GM12878 (cell line): ENCODE measurements around the gene DUSP8. TPM values are rescaled to one million over a fixed set of nuclear protein-coding genes. Genes with fewer than 3 reads are reported as not detected.

ENCODE experiments used
- ATAC-seq: fragments of 200-7000 bp; cut with Tn5 transposase; 3 replicates; pipeline ENCODE4 v1.9.1; 2020; ENCODE audit warnings: mild to moderate bottlenecking, moderate library complexity
- BruUV-seq: library from RNA; stranded (reverse); fragments of 400-500 nt; replicated peaks from 2 replicates; lab custom pipeline; 2021; lab: Mats Ljungman, UMichigan
- CTCF ChIA-PET: fragments of 300-600 bp; sonication (Branson Sonifier 250); formaldehyde crosslinking; extraction: SDS; loops from one replicate; lab custom pipeline; 2021; ENCODE audit warnings: inconsistent platforms; lab: Yijun Ruan, JAX
- POLR2A ChIA-PET: fragments of 350-600 bp; formaldehyde crosslinking; extraction: SDS; loops from one replicate; lab custom pipeline; 2021; ENCODE audit warnings: inconsistent platforms; lab: Charles Lee
- RAD21 ChIA-PET: fragments of 300-600 bp; sonication (Branson Sonifier 250); formaldehyde crosslinking; loops from one replicate; lab custom pipeline; 2023; ENCODE audit warnings: antibody characterized with exemption; ENCODE audit not compliant: unreplicated experiment; lab: Charles Lee
- SMC1A ChIA-PET: fragments of 300-600 bp; sonication (Branson Sonifier 250); formaldehyde crosslinking; loops from one replicate; lab custom pipeline; 2023; ENCODE audit not compliant: unreplicated experiment, uncharacterized antibody; lab: Charles Lee
- DNase-seq: peaks from one replicate; pipeline ENCODE4 v3.0.0-alpha.2; 2011; ENCODE audit warnings: low read depth, low spot score
- FAIRE-seq: peaks from 3 replicates; lab custom pipeline; 2011; peaks lifted over from hg19 to GRCh38; lab: Jason Lieb, UNC
- H2AFZ ChIP-seq: 2 replicates; pipeline ENCODE4 v1.6.0; 2011; ENCODE audit warnings: low read depth, low read length, control low read depth; ENCODE audit not compliant: control insufficient read depth
- H3K27ac ChIP-seq: 2 replicates; pipeline ENCODE4 v1.5.1; 2011; ENCODE audit warnings: control low read depth; ENCODE audit not compliant: control insufficient read depth, insufficient read depth
- H3K27me3 ChIP-seq, 2 experiments: replicated peaks in 1 of 2; 2 replicates each; pipeline versions ENCODE4 v1.6.0 to v1.6.1; 2011; ENCODE audit warnings: low read length in 1 of 2; ENCODE audit not compliant: control insufficient read depth in 2 of 2, insufficient read depth in 2 of 2
- H3K36me3 ChIP-seq, 2 experiments: 2 replicates each; pipeline ENCODE4 v1.5.1; 2011; ENCODE audit warnings: low read length in 1 of 2; ENCODE audit not compliant: control insufficient read depth in 2 of 2, insufficient read depth in 2 of 2
- H3K4me1 ChIP-seq: 2 replicates; pipeline ENCODE4 v1.6.1; 2011; ENCODE audit warnings: mild to moderate bottlenecking, low read length, moderate library complexity, mixed read lengths; ENCODE audit not compliant: control insufficient read depth, insufficient read depth
- H3K4me2 ChIP-seq: 2 replicates; pipeline ENCODE4 v1.6.0; 2011; ENCODE audit warnings: control low read depth; ENCODE audit not compliant: control insufficient read depth, insufficient read depth
- H3K4me3 ChIP-seq: fragments of 200-600 bp; sonication (generic); 2 replicates; pipeline ENCODE4 v1.5.1; 2016
- H3K79me2 ChIP-seq: 2 replicates; pipeline ENCODE4 v1.6.0; 2011; ENCODE audit warnings: low read length; ENCODE audit not compliant: control insufficient read depth, insufficient read depth
- H3K9ac ChIP-seq: 2 replicates; pipeline ENCODE4 v1.8.0; 2011; ENCODE audit warnings: low read length, control low read depth, mixed read lengths; ENCODE audit not compliant: control insufficient read depth, insufficient read depth
- H3K9me3 ChIP-seq: replicated peaks from 3 replicates; pipeline ENCODE4 v1.5.1; 2011; ENCODE audit warnings: mild to moderate bottlenecking, low read length; ENCODE audit not compliant: control insufficient read depth, insufficient read depth
- H4K20me1 ChIP-seq: 2 replicates; pipeline ENCODE4 v1.6.0; 2011; ENCODE audit not compliant: control insufficient read depth, insufficient read depth
- BMI1 ChIP-seq: fragments of 450-650 bp; IDR thresholded peaks from 2 replicates; pipeline ENCODE4 v1.6.1; 2016; ENCODE audit warnings: mild to moderate bottlenecking, moderate library complexity, borderline replicate concordance
- BRCA1 ChIP-seq: IDR thresholded peaks from 2 replicates; pipeline ENCODE4 v1.6.1; 2011; ENCODE audit warnings: low read depth, low read length, improper control_type of control experiment
- CBX5 ChIP-seq: sonication (generic); IDR thresholded peaks from 2 replicates; pipeline ENCODE4 v1.6.1; 2016; ENCODE audit warnings: low read depth, moderate library complexity, mild to moderate bottlenecking, inconsistent platforms
- CREM ChIP-seq: IDR thresholded peaks from 2 replicates; pipeline ENCODE4 v1.6.1; 2014; ENCODE audit warnings: antibody characterized with exemption, low read depth
- DPF2 ChIP-seq: fragments of 450-650 bp; IDR thresholded peaks from 2 replicates; pipeline ENCODE4 v1.6.1; 2017; ENCODE audit warnings: mild to moderate bottlenecking
- IKZF1 ChIP-seq: fragments of 450-650 bp; conservative IDR thresholded peaks from 2 replicates; pipeline ENCODE4 v1.6.1; 2017; ENCODE audit warnings: antibody characterized with exemption, mild to moderate bottlenecking
- MTA3 ChIP-seq: IDR thresholded peaks from 2 replicates; pipeline ENCODE4 v1.6.1; 2012; ENCODE audit warnings: low read length, inconsistent platforms, borderline replicate concordance
- PAX5 ChIP-seq: IDR thresholded peaks from 2 replicates; pipeline ENCODE4 v1.6.1; 2011; ENCODE audit warnings: low read depth, low read length, borderline replicate concordance
- PML ChIP-seq: IDR thresholded peaks from 2 replicates; pipeline ENCODE4 v1.6.1; 2012; ENCODE audit warnings: low read length, inconsistent platforms
- RB1 ChIP-seq: fragments of 450-650 bp; formaldehyde crosslinking; IDR thresholded peaks from 2 replicates; pipeline ENCODE4 v1.6.1; 2017; ENCODE audit warnings: mild to moderate bottlenecking, borderline replicate concordance
- RUNX3 ChIP-seq: IDR thresholded peaks from 2 replicates; pipeline ENCODE4 v1.6.1; 2012; ENCODE audit warnings: low read length, inconsistent platforms
- SIX5 ChIP-seq: IDR thresholded peaks from 2 replicates; pipeline ENCODE4 v1.6.1; 2011; ENCODE audit warnings: mild to moderate bottlenecking, low read depth, low read length, moderate library complexity; ENCODE audit not compliant: severe bottlenecking
- SREBF2 ChIP-seq: IDR thresholded peaks from 2 replicates; pipeline ENCODE4 v1.6.1; 2012; ENCODE audit warnings: mild to moderate bottlenecking, low read length
- TCF7 ChIP-seq: IDR thresholded peaks from 2 replicates; pipeline ENCODE4 v1.6.1; 2014; ENCODE audit warnings: antibody characterized with exemption, borderline replicate concordance
- ZNF622 ChIP-seq: fragments of 450-650 bp; IDR thresholded peaks from 2 replicates; pipeline ENCODE4 v1.6.1; 2017; ENCODE audit warnings: mild to moderate bottlenecking, inconsistent platforms
- WGBS: methylation state at CpG from one replicate; pipeline ENCODE4 v1.1.6; 2016; ENCODE audit warnings: low lambda C conversion rate; ENCODE audit not compliant: insufficient replicate concordance, insufficient coverage; ENCODE audit errors: missing lambda C conversion rate; 5-methylcytosine and 5-hydroxymethylcytosine counted together
- in situ Hi-C: fragments of 300-500 bp; cut with MboI; formaldehyde crosslinking; loops from 9 replicates; pipeline ENCODE4 v1.14.3; 2018; ENCODE audit warnings: mixed read lengths
- intact Hi-C: fragments of 100-400 bp; cut with micrococcal nuclease; formaldehyde crosslinking; loops from one replicate; pipeline ENCODE4 v1.14.2; 2022; ENCODE audit not compliant: unreplicated experiment
- polyA plus RNA-seq, 11 experiments: library from polyadenylated mRNA; depleted of rRNA in 4 of 11; unstranded in 6 of 11; stranded (reverse) in 5 of 11; fragments of >200 nt; fragmentation: Nextera tagmentation in 4 of 11; fragmentation: Illumina TruSeq in 1 of 11; extraction: Ambion mirVana in 4 of 11; extraction: Trizol in 1 of 11; gene quantifications; 1 replicate in 1 of 11; 2 replicates in 10 of 11; pipeline versions ENCODE4 v1.2.1 to v1.2.3, GENCODE V29; 2011 to 2016; ENCODE audit warnings: inconsistent platforms in 2 of 11, missing spikeins in 2 of 11, low read depth in 1 of 11
- total RNA-seq, 4 experiments: library from RNA; depleted of rRNA in 3 of 4; stranded (reverse); fragments of >200 nt in 3 of 4; fragmentation: Illumina TruSeq in 1 of 4; extraction: Trizol in 1 of 4; gene quantifications; 2 replicates each; pipeline versions ENCODE4 v1.2.1 to v1.2.3, GENCODE V29; 2013 to 2021
- TF ChIP-seq, protein P1 (sequence below): IDR thresholded peaks from 2 replicates; pipeline ENCODE4 v1.6.1; 2012; ENCODE audit warnings: low read depth, low read length, improper control_type of control experiment
- TF ChIP-seq, protein P2 (sequence below): fragments of 450-650 bp; IDR thresholded peaks from 2 replicates; pipeline ENCODE4 v1.6.1; 2016; ENCODE audit warnings: mild to moderate bottlenecking
- TF ChIP-seq, protein P3 (sequence below): IDR thresholded peaks from 2 replicates; pipeline ENCODE4 v1.6.1; 2012; ENCODE audit warnings: low read depth, low read length, improper control_type of control experiment
- TF ChIP-seq, protein P4 (sequence below): fragments of 450-650 bp; IDR thresholded peaks from 2 replicates; pipeline ENCODE4 v1.6.1; 2018; ENCODE audit warnings: mild to moderate bottlenecking, low read depth, moderate library complexity; ENCODE audit not compliant: partially characterized antibody
- TF ChIP-seq, protein P5 (sequence below): IDR thresholded peaks from 2 replicates; pipeline ENCODE4 v1.6.1; 2012; ENCODE audit warnings: low read depth, low read length, improper control_type of control experiment

The DUSP8 gene
- total and polyA plus RNA-seq, 10 of the 15 experiments (the other 5 are each of a cell fraction or from before 2014, with no cell fraction given), result 0.04 to 1.7 (median 0.26) TPM; not detected in 6

DNA sequence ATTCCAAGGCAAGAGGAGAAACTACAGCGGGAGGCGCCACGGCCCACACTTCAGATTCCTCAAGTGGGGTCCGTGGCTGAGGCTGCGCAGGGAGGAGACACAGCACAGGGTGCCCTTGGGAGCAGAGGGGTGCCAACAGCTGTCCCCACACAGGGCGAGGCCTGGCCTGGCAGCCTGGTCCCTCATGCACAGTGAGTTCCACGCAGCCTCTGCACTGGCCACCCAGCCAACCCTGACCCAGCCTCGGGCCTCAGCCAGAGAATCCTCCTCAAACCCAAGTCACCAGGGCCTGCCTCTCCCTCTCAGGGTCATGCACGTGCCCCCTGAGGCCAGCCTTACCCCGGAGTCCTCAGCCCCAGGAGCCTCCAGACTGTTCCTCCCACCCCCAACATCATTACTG lies 63.1 kb downstream of the DUSP8 start (continued):
- TF ChIP-seq PAX5 (no peak), ZNF622 (no peak), SIX5 (no peak), RB1 (no peak), SREBF2 (no peak), BRCA1 (no peak)
- TF ChIP-seq, protein P1, sequence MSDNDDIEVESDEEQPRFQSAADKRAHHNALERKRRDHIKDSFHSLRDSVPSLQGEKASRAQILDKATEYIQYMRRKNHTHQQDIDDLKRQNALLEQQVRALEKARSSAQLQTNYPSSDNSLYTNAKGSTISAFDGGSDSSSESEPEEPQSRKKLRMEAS, result no peak
- TF ChIP-seq, protein P2, sequence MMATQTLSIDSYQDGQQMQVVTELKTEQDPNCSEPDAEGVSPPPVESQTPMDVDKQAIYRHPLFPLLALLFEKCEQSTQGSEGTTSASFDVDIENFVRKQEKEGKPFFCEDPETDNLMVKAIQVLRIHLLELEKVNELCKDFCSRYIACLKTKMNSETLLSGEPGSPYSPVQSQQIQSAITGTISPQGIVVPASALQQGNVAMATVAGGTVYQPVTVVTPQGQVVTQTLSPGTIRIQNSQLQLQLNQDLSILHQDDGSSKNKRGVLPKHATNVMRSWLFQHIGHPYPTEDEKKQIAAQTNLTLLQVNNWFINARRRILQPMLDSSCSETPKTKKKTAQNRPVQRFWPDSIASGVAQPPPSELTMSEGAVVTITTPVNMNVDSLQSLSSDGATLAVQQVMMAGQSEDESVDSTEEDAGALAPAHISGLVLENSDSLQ, result no peak

DNA sequence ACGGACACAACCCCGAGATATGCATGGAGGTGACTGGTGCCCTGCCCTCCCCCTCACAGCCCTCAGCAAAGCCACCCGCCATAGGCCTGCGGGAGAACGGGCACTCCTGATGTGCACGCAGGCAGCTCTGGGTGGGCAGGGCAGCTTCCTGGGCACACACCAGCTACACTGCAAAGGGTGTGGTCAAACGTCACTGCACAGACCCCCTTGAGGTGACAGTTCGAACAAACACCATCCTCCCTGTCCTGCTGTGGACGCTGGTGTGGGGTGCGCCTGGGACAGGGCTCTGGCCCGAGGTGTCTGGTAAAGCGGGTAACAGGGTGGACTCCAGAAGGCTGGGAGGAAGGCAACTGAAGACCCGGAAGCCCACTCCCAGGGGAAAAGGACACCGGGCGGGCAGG lies 63.6 kb downstream of the DUSP8 start:
- H3K79me2 ChIP-seq, result no peaks in the 10 kb centered on the region; the same call in 1 of the 2 replicates
- in situ Hi-C loops, result no loop called here
- POLR2A ChIA-PET, result no interaction called here
- TF ChIP-seq, protein P3, sequence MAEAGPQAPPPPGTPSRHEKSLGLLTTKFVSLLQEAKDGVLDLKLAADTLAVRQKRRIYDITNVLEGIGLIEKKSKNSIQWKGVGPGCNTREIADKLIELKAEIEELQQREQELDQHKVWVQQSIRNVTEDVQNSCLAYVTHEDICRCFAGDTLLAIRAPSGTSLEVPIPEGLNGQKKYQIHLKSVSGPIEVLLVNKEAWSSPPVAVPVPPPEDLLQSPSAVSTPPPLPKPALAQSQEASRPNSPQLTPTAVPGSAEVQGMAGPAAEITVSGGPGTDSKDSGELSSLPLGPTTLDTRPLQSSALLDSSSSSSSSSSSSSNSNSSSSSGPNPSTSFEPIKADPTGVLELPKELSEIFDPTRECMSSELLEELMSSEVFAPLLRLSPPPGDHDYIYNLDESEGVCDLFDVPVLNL, result no peak
- TF ChIP-seq TCF7, result no peak
- TF ChIP-seq, protein P4, sequence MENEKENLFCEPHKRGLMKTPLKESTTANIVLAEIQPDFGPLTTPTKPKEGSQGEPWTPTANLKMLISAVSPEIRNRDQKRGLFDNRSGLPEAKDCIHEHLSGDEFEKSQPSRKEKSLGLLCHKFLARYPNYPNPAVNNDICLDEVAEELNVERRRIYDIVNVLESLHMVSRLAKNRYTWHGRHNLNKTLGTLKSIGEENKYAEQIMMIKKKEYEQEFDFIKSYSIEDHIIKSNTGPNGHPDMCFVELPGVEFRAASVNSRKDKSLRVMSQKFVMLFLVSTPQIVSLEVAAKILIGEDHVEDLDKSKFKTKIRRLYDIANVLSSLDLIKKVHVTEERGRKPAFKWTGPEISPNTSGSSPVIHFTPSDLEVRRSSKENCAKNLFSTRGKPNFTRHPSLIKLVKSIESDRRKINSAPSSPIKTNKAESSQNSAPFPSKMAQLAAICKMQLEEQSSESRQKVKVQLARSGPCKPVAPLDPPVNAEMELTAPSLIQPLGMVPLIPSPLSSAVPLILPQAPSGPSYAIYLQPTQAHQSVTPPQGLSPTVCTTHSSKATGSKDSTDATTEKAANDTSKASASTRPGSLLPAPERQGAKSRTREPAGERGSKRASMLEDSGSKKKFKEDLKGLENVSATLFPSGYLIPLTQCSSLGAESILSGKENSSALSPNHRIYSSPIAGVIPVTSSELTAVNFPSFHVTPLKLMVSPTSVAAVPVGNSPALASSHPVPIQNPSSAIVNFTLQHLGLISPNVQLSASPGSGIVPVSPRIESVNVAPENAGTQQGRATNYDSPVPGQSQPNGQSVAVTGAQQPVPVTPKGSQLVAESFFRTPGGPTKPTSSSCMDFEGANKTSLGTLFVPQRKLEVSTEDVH, result no peak
- no peak for TF ChIP-seq CBX5
- no peak for TF ChIP-seq PML
- TF ChIP-seq BMI1, result no peak
- no peak for TF ChIP-seq MTA3
- TF ChIP-seq RUNX3, result no peak
- TF ChIP-seq, protein P5, sequence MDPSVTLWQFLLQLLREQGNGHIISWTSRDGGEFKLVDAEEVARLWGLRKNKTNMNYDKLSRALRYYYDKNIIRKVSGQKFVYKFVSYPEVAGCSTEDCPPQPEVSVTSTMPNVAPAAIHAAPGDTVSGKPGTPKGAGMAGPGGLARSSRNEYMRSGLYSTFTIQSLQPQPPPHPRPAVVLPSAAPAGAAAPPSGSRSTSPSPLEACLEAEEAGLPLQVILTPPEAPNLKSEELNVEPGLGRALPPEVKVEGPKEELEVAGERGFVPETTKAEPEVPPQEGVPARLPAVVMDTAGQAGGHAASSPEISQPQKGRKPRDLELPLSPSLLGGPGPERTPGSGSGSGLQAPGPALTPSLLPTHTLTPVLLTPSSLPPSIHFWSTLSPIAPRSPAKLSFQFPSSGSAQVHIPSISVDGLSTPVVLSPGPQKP, result no peak
- TF ChIP-seq DPF2, result no peak
- no peak for TF ChIP-seq SIX5
- no peak for TF ChIP-seq CREM
- TF ChIP-seq IKZF1, result no peak

More for the DNA sequence above, 63.6 kb downstream of the DUSP8 start:
- Histone ChIP-seq H3K27me3 (no peaks in the 10 kb centered on the region), H3K4me1 (no peaks in the 10 kb centered on the region), H2AFZ (no peak overlapping the region), H3K4me3 (no peak overlapping the region), H3K9me3 (no peaks in the 10 kb centered on the region), H3K4me2 (no peak overlapping the region), H3K36me3 (no peaks in the 10 kb centered on the region), H4K20me1 (0 out of 2 replicates have a peak, but pooled peaks cover 3% of the 10 kb centered on the region), H3K9ac (no peak overlapping the region), H3K27ac (no peak overlapping the region)
- BruUV-seq, result no TSS peak
- FAIRE-seq (no peak), ATAC-seq (no peak), DNase-seq (no peak)
- ChIA-PET CTCF (interaction anchor here (1.0 kb wide), 1 partner anchor 54 kb away, joined by 4 read pairs; no protein-coding TSS in a partner anchor), SMC1A (no interaction called here), RAD21 (no interaction called here)
- 65% methylated on average over 14 of the region's 15 CpGs for WGBS
- intact Hi-C loops, result no loop called here
